RWPE2 (cell line): ENCODE results near the gene NFYB.

Source experiments
- ATAC-seq: fragments of 200-7000 bp; cut with Tn5 transposase; 3 replicates; pipeline ENCODE4 v1.9.1; 2021; ENCODE audit warnings: low read depth
- DNase-seq: peaks from one replicate; pipeline ENCODE4 v3.0.0-alpha.2; 2020; ENCODE audit warnings: low spot score
- H3K27ac ChIP-seq: fragments of 450-650 bp; 2 replicates; pipeline ENCODE4 v1.5.1; 2017; ENCODE audit warnings: mild to moderate bottlenecking; ENCODE audit not compliant: poor library complexity, severe bottlenecking
- H3K27me3 ChIP-seq: fragments of 250-450 bp; sonication (Bioruptor Pico); 2 replicates; pipeline ENCODE4 v1.5.1; 2021; ENCODE audit warnings: mild to moderate bottlenecking, moderate library complexity; ENCODE audit not compliant: insufficient read depth, poor library complexity, severe bottlenecking
- H3K36me3 ChIP-seq: fragments of 250-450 bp; sonication (Bioruptor Pico); 2 replicates; pipeline ENCODE4 v1.5.1; 2020; ENCODE audit warnings: low read depth, mild to moderate bottlenecking, moderate library complexity
- H3K4me1 ChIP-seq: fragments of 250-450 bp; sonication (Bioruptor Pico); 2 replicates; pipeline ENCODE4 v1.5.1; 2021; ENCODE audit warnings: mild to moderate bottlenecking, moderate library complexity; ENCODE audit not compliant: insufficient read depth, poor library complexity, severe bottlenecking
- H3K4me3 ChIP-seq: fragments of 250-450 bp; sonication (Bioruptor Pico); 2 replicates; pipeline ENCODE4 v1.5.1; 2021; ENCODE audit warnings: mild to moderate bottlenecking, moderate library complexity; ENCODE audit not compliant: severe bottlenecking
- H3K9me3 ChIP-seq: fragments of 250-450 bp; sonication (Bioruptor Pico); 2 replicates; pipeline ENCODE4 v1.5.1; 2021; ENCODE audit warnings: mild to moderate bottlenecking, moderate library complexity; ENCODE audit not compliant: severe bottlenecking
- CTCF ChIP-seq: fragments of 450-650 bp; IDR thresholded peaks from one replicate; pipeline ENCODE4 v1.5.1; 2017; ENCODE audit warnings: mild to moderate bottlenecking, moderate library complexity; ENCODE audit not compliant: poor library complexity, severe bottlenecking

NFYB gene

GRCh38 chr12:104137902-104138796 is at the start of gene NFYB:
NFYB (minus strand) TSS chr12:104138210; CDS start chr12:104135453, 2,757 bp downstream.
- ATAC-seq (peak; percentile 98), DNase-seq (peak; percentile 94)
- Histone ChIP-seq H3K27ac (peak within 1 kb of the TSS; percentile 89), H3K36me3 (peaks cover 26% of the 10 kb centered on the region), H3K9me3 (no peaks in the 10 kb centered on the region), H3K4me3 (peak within 1 kb of the TSS; percentile 99), H3K27me3 (no peaks in the 10 kb centered on the region), H3K4me1 (peaks cover 19% of the 10 kb centered on the region)
- TF ChIP-seq CTCF, result no peak

GRCh38 chr12:104187446-104188155 is 49.6 kb upstream of the NFYB start:
- no peaks in the 10 kb centered on the region for H3K4me1 ChIP-seq
- no peak for TF ChIP-seq CTCF
- no peak for ATAC-seq
- H3K36me3 ChIP-seq, result no peaks in the 10 kb centered on the region
- no peaks in the 10 kb centered on the region for H3K27me3 ChIP-seq
- DNase-seq, result no peak
- H3K27ac ChIP-seq, result no peak overlapping the region
- H3K9me3 ChIP-seq, result no peaks in the 10 kb centered on the region
- no peak overlapping the region for H3K4me3 ChIP-seq

GRCh38 chr12:104183443-104183842 is 45.4 kb upstream of the NFYB start:
- no peak for DNase-seq
- H3K27ac ChIP-seq, result no peak overlapping the region
- H3K4me3 ChIP-seq, result no peak overlapping the region

GRCh38 chr12:104182621-104183378 is 44.8 kb upstream of the NFYB start:
- no peak overlapping the region for H3K4me3 ChIP-seq
- no peaks in the 10 kb centered on the region for H3K9me3 ChIP-seq
- ATAC-seq (no peak), DNase-seq (no peak)
- H3K4me1 ChIP-seq, result peaks cover 3% of the 10 kb centered on the region
- TF ChIP-seq CTCF, result no peak
- H3K27ac ChIP-seq, result no peak overlapping the region
- H3K36me3 ChIP-seq, result no peaks in the 10 kb centered on the region
- no peaks in the 10 kb centered on the region for H3K27me3 ChIP-seq

More at GRCh38 chr12:104183443-104183842, 45.4 kb upstream of the NFYB start:
- ATAC-seq, result no peak
- no peaks in the 10 kb centered on the region for H3K27me3 ChIP-seq
- no peaks in the 10 kb centered on the region for H3K4me1 ChIP-seq
- TF ChIP-seq CTCF, result no peak
- no peaks in the 10 kb centered on the region for H3K9me3 ChIP-seq
- no peaks in the 10 kb centered on the region for H3K36me3 ChIP-seq
